A673 (cell line): ENCODE measurements around the gene ATOSB. TPM values are rescaled to one million over a fixed set of nuclear protein-coding genes. Genes with fewer than 3 reads are reported as not detected.
A peak's percentile ranks its signal among the peaks of the same experiment; 100 is the strongest.

Experiments
- Bru-seq: library from RNA; stranded (reverse); fragments of 400-500 nt; gene quantifications from one replicate; lab custom pipeline; 2021; lab: Mats Ljungman, UMichigan
- BruChase-seq, 2 experiments: library from RNA; stranded (reverse); fragments of 400-500 nt; gene quantifications; one replicate each; lab custom pipeline; 2021; lab: Mats Ljungman, UMichigan
- BruUV-seq: library from RNA; stranded (reverse); fragments of 400-500 nt; replicated peaks from 2 replicates; lab custom pipeline; 2021; lab: Mats Ljungman, UMichigan
- CTCF ChIA-PET: fragments of 300-600 bp; sonication (Branson Sonifier 250); formaldehyde crosslinking; loops from one replicate; lab custom pipeline; 2022; ENCODE audit warnings: antibody characterized with exemption; lab: Charles Lee
- POLR2A ChIA-PET: fragments of 300-600 bp; sonication (Branson Sonifier 250); formaldehyde crosslinking; loops from one replicate; lab custom pipeline; 2022; ENCODE audit warnings: antibody characterized with exemption; ENCODE audit not compliant: low non-redundant PET; lab: Charles Lee
- DNase-seq: peaks from one replicate; pipeline ENCODE4 v3.0.0-alpha.2; 2015; ENCODE audit warnings: low spot score
- H3K27ac ChIP-seq: fragments of 200-600 bp; sonication (generic); 2 replicates; pipeline ENCODE4 v1.5.1; 2016; ENCODE audit warnings: mixed run types, low read depth, mild to moderate bottlenecking, mixed read lengths, antibody characterized with exemption, low read length; ENCODE audit not compliant: poor library complexity, severe bottlenecking
- H3K27me3 ChIP-seq: fragments of 200-600 bp; sonication (generic); replicated peaks from 2 replicates; pipeline ENCODE4 v1.6.1; 2017; ENCODE audit warnings: mixed run types, low read depth, mild to moderate bottlenecking, mixed read lengths, antibody characterized with exemption, low read length; ENCODE audit not compliant: insufficient read depth, poor library complexity
- H3K36me3 ChIP-seq: fragments of 200-600 bp; sonication (generic); 2 replicates; pipeline ENCODE4 v1.6.1; 2016; ENCODE audit warnings: mixed run types, mild to moderate bottlenecking, mixed read lengths, antibody characterized with exemption, low read length; ENCODE audit not compliant: insufficient read depth, poor library complexity, severe bottlenecking
- H3K4me1 ChIP-seq: fragments of 200-600 bp; sonication (generic); 2 replicates; pipeline ENCODE4 v1.6.1; 2017; ENCODE audit warnings: mixed run types, mild to moderate bottlenecking, mixed read lengths, antibody characterized with exemption, low read length; ENCODE audit not compliant: insufficient read depth, poor library complexity, severe bottlenecking
- H3K4me3 ChIP-seq: fragments of 200-600 bp; sonication (generic); 2 replicates; pipeline ENCODE4 v1.5.1; 2016; ENCODE audit warnings: low read depth, mixed run types, mild to moderate bottlenecking, mixed read lengths, low read length; ENCODE audit not compliant: poor library complexity, severe bottlenecking
- H3K9me3 ChIP-seq: fragments of 200-600 bp; sonication (generic); 2 replicates; pipeline ENCODE4 v1.6.1; 2016; ENCODE audit warnings: mixed run types, low read depth, mild to moderate bottlenecking, mixed read lengths, antibody characterized with exemption, low read length; ENCODE audit not compliant: poor library complexity, severe bottlenecking
- EZH2 ChIP-seq: fragments of 200-600 bp; sonication (generic); IDR thresholded peaks from 2 replicates; pipeline ENCODE4 v1.6.1; 2017; ENCODE audit warnings: borderline replicate concordance, low read depth, mild to moderate bottlenecking, mixed read lengths, antibody characterized with exemption, low read length; ENCODE audit not compliant: poor library complexity, severe bottlenecking
- intact Hi-C: fragments of 100-400 bp; cut with micrococcal nuclease; formaldehyde crosslinking; loops from one replicate; pipeline ENCODE4 v1.10.0; 2022; ENCODE audit not compliant: unreplicated experiment
- long read RNA-seq: library from polyadenylated mRNA; stranded (forward); transcript quantifications from one replicate; pipeline ENCODE4 v2.0.0, GENCODE V29; 2022
- total RNA-seq: library from RNA; stranded (reverse); gene quantifications from 2 replicates; pipeline ENCODE4 v1.2.3, GENCODE V29; 2021
- TF ChIP-seq, protein P1 (sequence below): fragments of 300-800, 200-600 bp; sonication (generic); conservative IDR thresholded peaks from 2 replicates; pipeline ENCODE4 v1.5.1; 2017; ENCODE audit warnings: low read depth, mild to moderate bottlenecking, antibody characterized with exemption, low read length, moderate library complexity, mixed read lengths

ATOSB gene, protein sequence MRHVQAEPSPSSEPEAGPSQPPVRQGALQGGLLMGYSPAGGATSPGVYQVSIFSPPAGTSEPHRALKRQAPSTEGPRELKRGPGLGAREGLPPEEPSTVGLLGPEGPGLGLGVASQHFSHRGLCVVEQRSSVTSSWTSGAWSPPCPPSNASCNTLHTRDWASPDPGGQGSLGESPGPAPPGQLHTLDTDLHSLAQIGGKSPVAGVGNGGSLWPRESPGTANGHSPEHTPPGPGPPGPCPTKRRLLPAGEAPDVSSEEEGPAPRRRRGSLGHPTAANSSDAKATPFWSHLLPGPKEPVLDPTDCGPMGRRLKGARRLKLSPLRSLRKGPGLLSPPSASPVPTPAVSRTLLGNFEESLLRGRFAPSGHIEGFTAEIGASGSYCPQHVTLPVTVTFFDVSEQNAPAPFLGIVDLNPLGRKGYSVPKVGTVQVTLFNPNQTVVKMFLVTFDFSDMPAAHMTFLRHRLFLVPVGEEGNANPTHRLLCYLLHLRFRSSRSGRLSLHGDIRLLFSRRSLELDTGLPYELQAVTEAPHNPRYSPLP
- 7.4 and 8.3 TPM in 2 replicates for total RNA-seq
- Bru-seq, nascent RNA: percentile 40 among the genes with signal in this experiment
- BruChase-seq, experiment 1, labeled RNA remaining after a 2-hour chase: percentile 51 among the genes with signal in this experiment
- BruChase-seq, experiment 2, labeled RNA remaining after a 6-hour chase: percentile 46 among the genes with signal in this experiment
- long read RNA-seq, full-length matches to known transcripts: 7 of 26 reads
- long read RNA-seq, partial matches to known transcripts: 3 of 26 reads
- long read RNA-seq, other reads (novel, unspliced or antisense): 16 of 26 reads

DNA sequence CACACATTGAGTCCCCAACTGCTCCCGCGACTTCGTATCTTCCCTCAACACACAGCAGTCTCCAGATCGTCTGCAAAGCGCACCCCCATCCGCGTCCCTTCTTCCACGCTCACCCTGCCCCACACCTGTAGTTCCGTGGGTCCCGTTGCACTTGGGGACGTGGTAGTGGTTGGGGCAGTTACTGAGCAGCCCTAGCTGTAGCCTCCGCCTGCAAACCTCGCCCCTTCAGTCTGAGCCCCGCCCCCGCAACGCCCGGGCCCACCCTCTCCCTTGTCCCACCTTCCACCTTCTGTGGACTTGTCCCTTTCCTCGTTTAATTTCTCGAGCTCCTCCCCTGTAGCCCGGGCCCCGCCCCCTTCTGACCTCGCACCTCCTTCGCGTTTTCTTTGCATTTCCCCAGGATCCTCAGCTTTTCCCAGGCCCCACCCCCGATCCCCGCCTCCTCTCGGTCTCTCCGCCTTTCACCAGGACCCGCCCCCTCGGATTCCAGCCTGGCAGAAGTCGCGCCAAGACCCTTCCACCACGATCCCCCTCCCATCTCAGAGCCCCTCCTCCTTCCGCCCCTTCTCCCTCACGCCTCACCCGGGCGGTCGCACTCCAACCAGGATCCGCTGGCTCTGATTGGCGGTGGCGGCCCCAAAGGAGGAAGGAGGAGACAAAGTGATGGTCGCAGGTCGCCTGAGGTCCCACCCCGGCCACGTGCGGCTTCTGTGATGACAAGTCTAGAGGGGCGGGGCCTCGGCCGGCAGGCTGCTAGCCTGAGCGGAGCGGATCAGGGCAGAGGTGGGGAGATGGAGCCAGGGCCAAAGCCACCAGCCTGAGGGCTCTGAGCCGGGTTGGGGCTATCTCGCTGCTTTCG is at the start of gene ATOSB:
Gene ATOSB, minus strand, starts transcription at position 183 of the 859 bp plus-strand sequence. CDS start 7,588 bp downstream, outside the sequence.
- TF ChIP-seq, protein P1, sequence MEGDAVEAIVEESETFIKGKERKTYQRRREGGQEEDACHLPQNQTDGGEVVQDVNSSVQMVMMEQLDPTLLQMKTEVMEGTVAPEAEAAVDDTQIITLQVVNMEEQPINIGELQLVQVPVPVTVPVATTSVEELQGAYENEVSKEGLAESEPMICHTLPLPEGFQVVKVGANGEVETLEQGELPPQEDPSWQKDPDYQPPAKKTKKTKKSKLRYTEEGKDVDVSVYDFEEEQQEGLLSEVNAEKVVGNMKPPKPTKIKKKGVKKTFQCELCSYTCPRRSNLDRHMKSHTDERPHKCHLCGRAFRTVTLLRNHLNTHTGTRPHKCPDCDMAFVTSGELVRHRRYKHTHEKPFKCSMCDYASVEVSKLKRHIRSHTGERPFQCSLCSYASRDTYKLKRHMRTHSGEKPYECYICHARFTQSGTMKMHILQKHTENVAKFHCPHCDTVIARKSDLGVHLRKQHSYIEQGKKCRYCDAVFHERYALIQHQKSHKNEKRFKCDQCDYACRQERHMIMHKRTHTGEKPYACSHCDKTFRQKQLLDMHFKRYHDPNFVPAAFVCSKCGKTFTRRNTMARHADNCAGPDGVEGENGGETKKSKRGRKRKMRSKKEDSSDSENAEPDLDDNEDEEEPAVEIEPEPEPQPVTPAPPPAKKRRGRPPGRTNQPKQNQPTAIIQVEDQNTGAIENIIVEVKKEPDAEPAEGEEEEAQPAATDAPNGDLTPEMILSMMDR: no peak
- TF ChIP-seq EZH2: no peak
- ChIA-PET POLR2A (interaction anchor here (0.5 to 1.0 kb wide), 3 partner anchors 13 to 216 kb away, joined by 3 to 4 read pairs (median 3); partner anchors contain the start of gene STOML2), CTCF (interaction anchor here (0.5 to 1.3 kb wide), 9 partner anchors 13 to 438 kb away, joined by 3 to 17 read pairs (median 4); partner anchors contain the start of gene STOML2)
- Histone ChIP-seq H3K27ac (peak within 1 kb of the TSS; percentile 83), H3K27me3 (no peaks in the 10 kb centered on the region), H3K36me3 (no peaks in the 10 kb centered on the region), H3K9me3 (no peaks in the 10 kb centered on the region), H3K4me1 (peaks cover 30% of the 10 kb centered on the region), H3K4me3 (peak within 1 kb of the TSS; percentile 53)
- DNase-seq: peak; percentile 98
- intact Hi-C loops: loop anchor here (1.0 to 10.0 kb wide), 6 partner anchors 143 to 541 kb away; partner anchors contain the start of genes CCDC107 and RMRP
- no TSS peak for BruUV-seq

DNA sequence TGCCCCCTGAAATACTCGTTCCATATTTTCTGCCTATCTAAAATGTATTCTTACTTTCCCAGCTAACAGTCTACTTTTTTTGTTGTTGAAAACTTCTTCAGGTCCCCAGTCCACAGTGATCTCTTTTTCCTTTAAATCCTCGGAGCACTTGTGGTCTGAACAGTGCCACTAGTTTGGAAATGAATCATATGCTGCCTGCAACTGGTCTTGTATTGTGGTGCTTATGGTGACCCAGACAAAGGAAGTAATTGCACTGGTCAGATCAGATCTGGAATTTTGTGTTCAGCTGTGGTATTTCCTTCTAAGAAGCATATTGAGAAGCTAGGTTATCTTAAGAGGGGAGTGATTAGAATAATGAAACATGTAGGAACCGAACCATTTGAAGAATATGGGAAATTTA is 49.0 kb upstream of the ATOSB start:
- Histone ChIP-seq H3K27ac (no peak overlapping the region), H3K36me3 (no peaks in the 10 kb centered on the region), H3K9me3 (no peaks in the 10 kb centered on the region), H3K27me3 (no peaks in the 10 kb centered on the region), H3K4me1 (no peaks in the 10 kb centered on the region), H3K4me3 (no peak overlapping the region)
- ChIA-PET POLR2A (no interaction called here), CTCF (no interaction called here)
- intact Hi-C loops: no loop called here
- DNase-seq: no peak
- BruUV-seq: no TSS peak
- TF ChIP-seq EZH2: no peak
- TF ChIP-seq, protein P1: no peak
